ENCODE results near the gene TLR7. TPM values are rescaled to one million over a fixed set of nuclear protein-coding genes. Genes with fewer than 3 reads are reported as not detected.

The TLR7 gene
- total RNA-seq, 1 donor from 2014 or later: not detected

- TF ChIP-seq CTCF (IDR thresholded peaks at IDR 0.05; ENCODE audit: insufficient read depth, low read length, poor library complexity, severe bottlenecking): no peak
- H3K4me3 ChIP-seq (ENCODE audit: low read depth, low read length): no peak overlapping the region
- peak; percentile 50 for DNase-seq (ENCODE audit: low read depth)
- no peaks in the 10 kb centered on the region for H3K27me3 ChIP-seq (ENCODE audit: control insufficient read depth, insufficient read depth, low read length)
- no peaks in the 10 kb centered on the region for H3K36me3 ChIP-seq (ENCODE audit: control insufficient read depth, insufficient read depth, low read length)
Measured at GRCh38 chrX:12825801-12826200, 41.1 kb upstream of the TLR7 start.

GRCh38 chrX:12843061-12843667 lies 23.7 kb upstream of the TLR7 start:
- no peaks in the 10 kb centered on the region for H3K36me3 ChIP-seq (ENCODE audit: control insufficient read depth, insufficient read depth, low read length)
- DNase-seq (ENCODE audit: low read depth): no peak
- TF ChIP-seq CTCF (IDR thresholded peaks at IDR 0.05; ENCODE audit: insufficient read depth, low read length, poor library complexity, severe bottlenecking): no peak
- H3K4me3 ChIP-seq (ENCODE audit: low read depth, low read length): no peak overlapping the region
- H3K27me3 ChIP-seq (ENCODE audit: control insufficient read depth, insufficient read depth, low read length): no peaks in the 10 kb centered on the region

GRCh38 chrX:12843668-12844279 lies 23.1 kb upstream of the TLR7 start:
- Histone ChIP-seq H3K36me3 (ENCODE audit: control insufficient read depth, insufficient read depth, low read length) (no peaks in the 10 kb centered on the region), H3K27me3 (ENCODE audit: control insufficient read depth, insufficient read depth, low read length) (no peaks in the 10 kb centered on the region), H3K4me3 (ENCODE audit: low read depth, low read length) (no peak overlapping the region)
- no peak for TF ChIP-seq CTCF (IDR thresholded peaks at IDR 0.05; ENCODE audit: insufficient read depth, low read length, poor library complexity, severe bottlenecking)
- no peak for DNase-seq (ENCODE audit: low read depth)

- Histone ChIP-seq H3K27me3 (ENCODE audit: control insufficient read depth, insufficient read depth, low read length) (no peaks in the 10 kb centered on the region), H3K36me3 (ENCODE audit: control insufficient read depth, insufficient read depth, low read length) (no peaks in the 10 kb centered on the region), H3K4me3 (ENCODE audit: low read depth, low read length) (no peak overlapping the region)
- no peak for DNase-seq (ENCODE audit: low read depth)
- TF ChIP-seq CTCF (IDR thresholded peaks at IDR 0.05; ENCODE audit: insufficient read depth, low read length, poor library complexity, severe bottlenecking): no peak
Measured at GRCh38 chrX:12844319-12844718, 22.6 kb upstream of the TLR7 start.

- no peak for DNase-seq (ENCODE audit: low read depth)
- H3K36me3 ChIP-seq (ENCODE audit: control insufficient read depth, insufficient read depth, low read length): no peaks in the 10 kb centered on the region
- no peak for TF ChIP-seq CTCF (IDR thresholded peaks at IDR 0.05; ENCODE audit: insufficient read depth, low read length, poor library complexity, severe bottlenecking)
- no peaks in the 10 kb centered on the region for H3K27me3 ChIP-seq (ENCODE audit: control insufficient read depth, insufficient read depth, low read length)
- H3K4me3 ChIP-seq (ENCODE audit: low read depth, low read length): no peak overlapping the region
Measured at GRCh38 chrX:12865359-12865758, 1.5 kb upstream of the TLR7 start.

GRCh38 chrX:12867685-12868084 lies 813 bp downstream of the TLR7 start:
- Histone ChIP-seq H3K4me3 (ENCODE audit: low read depth, low read length) (no peak overlapping the region), H3K27me3 (ENCODE audit: control insufficient read depth, insufficient read depth, low read length) (no peaks in the 10 kb centered on the region), H3K36me3 (ENCODE audit: control insufficient read depth, insufficient read depth, low read length) (no peaks in the 10 kb centered on the region)
- no peak for DNase-seq (ENCODE audit: low read depth)
- TF ChIP-seq CTCF (IDR thresholded peaks at IDR 0.05; ENCODE audit: insufficient read depth, low read length, poor library complexity, severe bottlenecking): no peak
